ENCODE data around the gene EMC7. TPM values are rescaled to one million over a fixed set of nuclear protein-coding genes. Genes with fewer than 3 reads are reported as not detected.
A peak's percentile ranks its signal among the peaks of the same experiment; 100 is the strongest.

EMC7 gene
- total and polyA plus RNA-seq, 2 of the 13 experiments (the other 11 are each of a cell fraction or from before 2014, with no cell fraction given) = 46.8 to 113 TPM

GRCh38 chr15:34056911-34057310 lies 44.8 kb downstream of the EMC7 start:
- H3K27me3 ChIP-seq (ENCODE audit: control insufficient read depth in 1 of 2, insufficient read depth in 2 of 2, low read length in 2 of 2) = no peaks in the 10 kb centered on the region
- ATAC-seq (no peak), FAIRE-seq (no peak), DNase-seq (ENCODE audit: low spot score) (no peak)
- no peaks in the 10 kb centered on the region for H3K9me3 ChIP-seq (ENCODE audit: low read length)
- no peaks in the 10 kb centered on the region for H3K36me3 ChIP-seq (replicated peaks in 1 of 2; ENCODE audit: control insufficient read depth in 1 of 2, insufficient read depth in 2 of 2, low read length in 2 of 2)
- in situ Hi-C loops (cut with HindIII; ENCODE audit: extremely low pct_ligation_motif_present, low pct_unique_long_range_greater_than_20kb) (loop anchor here (25.0 kb wide), 2 partner anchors 305 to 530 kb away; partner anchors contain the start of genes GOLGA8B and LPCAT4), intact Hi-C loops (cut with micrococcal nuclease; ENCODE audit: unreplicated experiment) (loop anchor here (5.0 kb wide), 1 partner anchor 60 kb away; no protein-coding TSS in a partner anchor)
- H2AFZ ChIP-seq (ENCODE audit: low read length) = no peak overlapping the region
- H4K20me1 ChIP-seq (ENCODE audit: insufficient read depth, low read length) = no peaks in the 10 kb centered on the region
- no TSS peak for BruUV-seq (replicated peaks)
- H3K4me1 ChIP-seq (ENCODE audit: insufficient read depth, low read length) = peaks cover 8% of the 10 kb centered on the region; the same call in 1 of the 2 replicates
- TF ChIP-seq ZNF678 (CRISPR knock-in tag; IDR thresholded peaks at IDR 0.05) = no peak
- TF ChIP-seq ZMYM3 (CRISPR knock-in tag; IDR thresholded peaks at IDR 0.05) = no peak
- TF ChIP-seq GTF3A (CRISPR knock-in tag; conservative IDR thresholded peaks at IDR 0.05) = no peak
- TF ChIP-seq BRCA1 (CRISPR knock-in tag; IDR thresholded peaks at IDR 0.05) = no peak
- TF ChIP-seq THYN1 (CRISPR knock-in tag; IDR thresholded peaks at IDR 0.05; ENCODE audit: borderline replicate concordance, low read depth) = no peak
- TF ChIP-seq MTA3 (CRISPR knock-in tag; IDR thresholded peaks at IDR 0.05) = no peak
- no peak for TF ChIP-seq TRIM24 (CRISPR knock-in tag; IDR thresholded peaks at IDR 0.05)
- TF ChIP-seq HDAC1 (CRISPR knock-in tag; IDR thresholded peaks at IDR 0.05) = no peak
- no peak for TF ChIP-seq MBNL3 (CRISPR knock-in tag; conservative IDR thresholded peaks at IDR 0.05)
- no peak for TF ChIP-seq ZNF670 (CRISPR knock-in tag; IDR thresholded peaks at IDR 0.05; ENCODE audit: borderline replicate concordance)
- TF ChIP-seq SMC3 (IDR thresholded peaks at IDR 0.05; ENCODE audit: low read length) = no peak
- no peak for TF ChIP-seq ZNF20 (CRISPR knock-in tag; IDR thresholded peaks at IDR 0.05)
- TF ChIP-seq ZBTB43 (CRISPR knock-in tag; conservative IDR thresholded peaks at IDR 0.05) = no peak
- 44% methylated on average over 5 of the region's 5 CpGs for WGBS (ENCODE audit: low lambda C conversion rate)
- ChIA-PET CTCF (ENCODE audit: low intra/inter-chr PET ratio, low total read pairs) (no interaction called here), POLR2A (no interaction called here)
- no peak overlapping the region for H3K4me3 ChIP-seq (replicated peaks in 1 of 3; ENCODE audit: insufficient read depth in 1 of 3, low read depth in 2 of 3, low read length in 3 of 3)
- H3K4me2 ChIP-seq (ENCODE audit: low read depth, low read length) = peak overlapping the region; percentile 35; the same call in 1 of the 2 replicates
- H3K79me2 ChIP-seq (ENCODE audit: insufficient read depth, low read length) = no peaks in the 10 kb centered on the region
- H3K27ac ChIP-seq (ENCODE audit: extremely low read length, insufficient read depth, low read length) = no peak overlapping the region
- no peak overlapping the region for H3K9ac ChIP-seq (ENCODE audit: insufficient read depth, low read depth, low read length)

All from HepG2 (cell line).